HL-60 (cell line): ENCODE measurements around the gene BDP1.

Experiments
- GABPA ChIP-seq: IDR thresholded peaks from 2 replicates; pipeline ENCODE4 v1.6.1; 2012; ENCODE audit warnings: low read depth
- POLR2AphosphoS5 ChIP-seq: IDR thresholded peaks from 2 replicates; pipeline ENCODE4 v1.6.1; 2012; ENCODE audit warnings: low read depth
- TF ChIP-seq, protein P1 (sequence below): IDR thresholded peaks from one replicate; pipeline ENCODE4 v1.5.1; 2011; ENCODE audit warnings: low read length, control low read depth, inconsistent platforms; ENCODE audit not compliant: insufficient read depth
- TF ChIP-seq, protein P2 (sequence below): IDR thresholded peaks from 2 replicates; pipeline ENCODE4 v1.6.1; 2012; ENCODE audit warnings: low read depth; ENCODE audit not compliant: insufficient replicate concordance

DNA sequence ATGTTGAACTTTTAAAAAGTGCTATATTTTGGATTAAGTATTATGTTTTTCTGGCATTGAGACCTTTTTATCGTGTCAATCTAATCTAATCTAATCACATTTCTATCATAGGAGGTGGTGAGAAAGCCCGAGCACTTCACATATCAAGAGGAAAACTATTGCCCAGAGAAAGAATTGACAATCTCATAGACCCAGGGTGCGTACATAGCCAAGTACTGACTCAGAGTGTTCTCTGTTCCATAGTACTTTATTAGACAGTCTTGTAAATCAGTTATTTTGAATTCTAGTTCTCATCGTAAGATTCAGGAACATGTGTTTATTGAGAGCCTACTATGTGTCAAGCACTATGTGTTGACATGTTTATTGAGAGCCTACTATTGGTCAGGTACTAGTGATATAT is 140.7 kb downstream of the BDP1 start:
- TF ChIP-seq, protein P1, sequence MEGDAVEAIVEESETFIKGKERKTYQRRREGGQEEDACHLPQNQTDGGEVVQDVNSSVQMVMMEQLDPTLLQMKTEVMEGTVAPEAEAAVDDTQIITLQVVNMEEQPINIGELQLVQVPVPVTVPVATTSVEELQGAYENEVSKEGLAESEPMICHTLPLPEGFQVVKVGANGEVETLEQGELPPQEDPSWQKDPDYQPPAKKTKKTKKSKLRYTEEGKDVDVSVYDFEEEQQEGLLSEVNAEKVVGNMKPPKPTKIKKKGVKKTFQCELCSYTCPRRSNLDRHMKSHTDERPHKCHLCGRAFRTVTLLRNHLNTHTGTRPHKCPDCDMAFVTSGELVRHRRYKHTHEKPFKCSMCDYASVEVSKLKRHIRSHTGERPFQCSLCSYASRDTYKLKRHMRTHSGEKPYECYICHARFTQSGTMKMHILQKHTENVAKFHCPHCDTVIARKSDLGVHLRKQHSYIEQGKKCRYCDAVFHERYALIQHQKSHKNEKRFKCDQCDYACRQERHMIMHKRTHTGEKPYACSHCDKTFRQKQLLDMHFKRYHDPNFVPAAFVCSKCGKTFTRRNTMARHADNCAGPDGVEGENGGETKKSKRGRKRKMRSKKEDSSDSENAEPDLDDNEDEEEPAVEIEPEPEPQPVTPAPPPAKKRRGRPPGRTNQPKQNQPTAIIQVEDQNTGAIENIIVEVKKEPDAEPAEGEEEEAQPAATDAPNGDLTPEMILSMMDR = no peak
- TF ChIP-seq POLR2AphosphoS5 (no peak), GABPA (no peak)
- TF ChIP-seq, protein P2, sequence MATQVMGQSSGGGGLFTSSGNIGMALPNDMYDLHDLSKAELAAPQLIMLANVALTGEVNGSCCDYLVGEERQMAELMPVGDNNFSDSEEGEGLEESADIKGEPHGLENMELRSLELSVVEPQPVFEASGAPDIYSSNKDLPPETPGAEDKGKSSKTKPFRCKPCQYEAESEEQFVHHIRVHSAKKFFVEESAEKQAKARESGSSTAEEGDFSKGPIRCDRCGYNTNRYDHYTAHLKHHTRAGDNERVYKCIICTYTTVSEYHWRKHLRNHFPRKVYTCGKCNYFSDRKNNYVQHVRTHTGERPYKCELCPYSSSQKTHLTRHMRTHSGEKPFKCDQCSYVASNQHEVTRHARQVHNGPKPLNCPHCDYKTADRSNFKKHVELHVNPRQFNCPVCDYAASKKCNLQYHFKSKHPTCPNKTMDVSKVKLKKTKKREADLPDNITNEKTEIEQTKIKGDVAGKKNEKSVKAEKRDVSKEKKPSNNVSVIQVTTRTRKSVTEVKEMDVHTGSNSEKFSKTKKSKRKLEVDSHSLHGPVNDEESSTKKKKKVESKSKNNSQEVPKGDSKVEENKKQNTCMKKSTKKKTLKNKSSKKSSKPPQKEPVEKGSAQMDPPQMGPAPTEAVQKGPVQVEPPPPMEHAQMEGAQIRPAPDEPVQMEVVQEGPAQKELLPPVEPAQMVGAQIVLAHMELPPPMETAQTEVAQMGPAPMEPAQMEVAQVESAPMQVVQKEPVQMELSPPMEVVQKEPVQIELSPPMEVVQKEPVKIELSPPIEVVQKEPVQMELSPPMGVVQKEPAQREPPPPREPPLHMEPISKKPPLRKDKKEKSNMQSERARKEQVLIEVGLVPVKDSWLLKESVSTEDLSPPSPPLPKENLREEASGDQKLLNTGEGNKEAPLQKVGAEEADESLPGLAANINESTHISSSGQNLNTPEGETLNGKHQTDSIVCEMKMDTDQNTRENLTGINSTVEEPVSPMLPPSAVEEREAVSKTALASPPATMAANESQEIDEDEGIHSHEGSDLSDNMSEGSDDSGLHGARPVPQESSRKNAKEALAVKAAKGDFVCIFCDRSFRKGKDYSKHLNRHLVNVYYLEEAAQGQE = no peak
